ACC112 (cell line): ENCODE data around the gene BCL2A1.
A peak's percentile ranks its signal among the peaks of the same experiment; 100 is the strongest.
"Not testable (repeated sequence)": the region's sequence is repeated elsewhere in the genome, so short reads cannot be mapped to it uniquely, and the experiment has no call there.

ENCODE experiments used
- H2AFZ ChIP-seq: fragments of 200-600 bp; sonication (generic); one replicate; pipeline ENCODE4 v1.6.0; 2017; ENCODE audit warnings: antibody characterized with exemption, low read length; ENCODE audit not compliant: unreplicated experiment
- H3K27ac ChIP-seq: fragments of 200-600 bp; sonication (generic); 2 replicates; pipeline ENCODE4 v1.5.1; 2014; ENCODE audit warnings: low read depth, mild to moderate bottlenecking, antibody characterized with exemption, low read length, moderate library complexity
- H3K27me3 ChIP-seq: fragments of 200-600 bp; sonication (generic); 2 replicates; pipeline ENCODE4 v1.6.1; 2014; ENCODE audit warnings: mild to moderate bottlenecking, antibody characterized with exemption, low read length, moderate library complexity, mixed read lengths; ENCODE audit not compliant: insufficient read depth
- H3K36me3 ChIP-seq: fragments of 200-600 bp; sonication (generic); 2 replicates; pipeline ENCODE4 v1.6.1; 2016; ENCODE audit warnings: mild to moderate bottlenecking, antibody characterized with exemption, low read length, moderate library complexity, mixed read lengths; ENCODE audit not compliant: insufficient read depth
- H3K4me1 ChIP-seq: fragments of 200-600 bp; sonication (generic); one replicate; pipeline ENCODE4 v1.6.1; 2016; ENCODE audit warnings: low read length, mixed read lengths; ENCODE audit not compliant: insufficient read depth, unreplicated experiment, control insufficient read depth
- H3K4me3 ChIP-seq: fragments of 200-600 bp; sonication (generic); 2 replicates; pipeline ENCODE4 v1.5.1; 2014; ENCODE audit warnings: mild to moderate bottlenecking, low read depth, low read length
- H3K79me2 ChIP-seq: fragments of 200-600 bp; sonication (generic); one replicate; pipeline ENCODE4 v1.6.0; 2016; ENCODE audit warnings: low read length; ENCODE audit not compliant: control insufficient read depth, unreplicated experiment, insufficient read depth

The BCL2A1 gene

DNA sequence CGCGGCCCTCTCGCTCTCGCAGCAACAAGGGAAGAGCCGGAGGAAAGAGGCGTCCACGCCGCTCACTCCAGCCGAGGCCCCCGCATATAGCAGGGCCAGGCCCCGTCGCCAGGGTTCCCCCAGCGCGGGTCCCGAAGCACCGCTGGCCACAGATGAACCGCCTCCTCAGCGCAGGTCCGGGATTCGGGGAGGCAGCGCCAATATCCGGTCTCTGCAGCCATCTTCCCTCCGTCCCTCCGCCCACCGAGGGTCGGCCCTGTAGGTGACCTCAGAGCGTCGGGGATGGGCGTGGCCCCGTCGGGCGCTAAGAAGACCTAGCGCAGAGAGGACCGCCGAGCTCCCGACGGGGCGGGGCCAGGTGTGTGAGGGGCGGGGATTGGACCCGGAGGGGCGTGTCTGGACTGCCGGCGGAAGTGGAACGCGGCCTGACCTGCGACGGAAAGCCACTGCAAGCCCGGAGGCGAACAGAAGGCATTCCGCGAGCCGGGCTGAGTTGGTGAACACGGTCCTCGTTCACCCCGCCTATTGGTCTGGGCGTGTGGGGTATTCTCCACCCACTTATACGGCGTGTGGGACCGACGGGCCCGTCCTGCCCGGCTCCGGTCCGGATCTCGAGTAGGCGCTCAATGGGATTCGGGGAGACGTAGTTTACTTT is 47.4 kb downstream of the BCL2A1 start:
- no peaks in the 10 kb centered on the region for H3K27me3 ChIP-seq
- H3K4me1 ChIP-seq, result no peaks in the 10 kb centered on the region
- H3K4me3 ChIP-seq, result peak overlapping the region; percentile 93
- peak overlapping the region; percentile 97 for H2AFZ ChIP-seq
- peak overlapping the region; percentile 83 for H3K27ac ChIP-seq
- peaks cover 27% of the 10 kb centered on the region for H3K36me3 ChIP-seq
- H3K79me2 ChIP-seq, result peaks cover 25% of the 10 kb centered on the region

DNA sequence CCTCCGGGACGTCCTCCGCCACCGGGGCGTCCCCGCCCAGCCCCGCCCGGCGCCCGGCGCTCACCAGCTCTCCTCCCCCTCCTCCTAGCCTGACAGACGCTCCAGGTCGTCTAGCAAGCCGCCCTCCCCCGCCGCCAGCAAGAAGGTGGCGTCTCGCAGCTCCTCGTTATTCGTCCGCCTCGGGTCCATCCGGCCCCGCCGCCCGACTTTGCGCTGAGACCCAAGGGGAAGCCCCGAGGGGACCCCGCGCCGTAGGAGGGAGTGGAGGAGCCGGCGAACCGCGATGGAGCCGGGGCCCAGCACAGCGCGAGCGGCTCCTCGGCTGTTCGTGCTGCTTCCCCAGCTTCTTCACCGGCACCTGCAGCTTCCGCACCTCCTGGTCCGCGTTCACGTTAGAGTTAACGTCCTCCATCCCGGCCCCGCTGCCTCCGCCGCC is 47.9 kb downstream of the BCL2A1 start:
- Histone ChIP-seq H3K79me2 (peaks cover 25% of the 10 kb centered on the region), H3K4me1 (no peaks in the 10 kb centered on the region), H3K4me3 (peak overlapping the region; percentile 93), H3K27me3 (no peaks in the 10 kb centered on the region), H3K36me3 (peaks cover 30% of the 10 kb centered on the region), H2AFZ (peak overlapping the region; percentile 97), H3K27ac (peak overlapping the region; percentile 83)

GRCh38 chr15:79922512-79923078 is 48.4 kb downstream of the BCL2A1 start:
- Histone ChIP-seq H3K79me2 (peaks cover 25% of the 10 kb centered on the region), H3K27ac (peak overlapping the region; percentile 83; the same call in 1 of the 2 replicates), H3K4me3 (peak overlapping the region; percentile 93), H3K4me1 (no peaks in the 10 kb centered on the region), H3K27me3 (no peaks in the 10 kb centered on the region), H2AFZ (peak overlapping the region; percentile 76), H3K36me3 (peaks cover 36% of the 10 kb centered on the region)

DNA sequence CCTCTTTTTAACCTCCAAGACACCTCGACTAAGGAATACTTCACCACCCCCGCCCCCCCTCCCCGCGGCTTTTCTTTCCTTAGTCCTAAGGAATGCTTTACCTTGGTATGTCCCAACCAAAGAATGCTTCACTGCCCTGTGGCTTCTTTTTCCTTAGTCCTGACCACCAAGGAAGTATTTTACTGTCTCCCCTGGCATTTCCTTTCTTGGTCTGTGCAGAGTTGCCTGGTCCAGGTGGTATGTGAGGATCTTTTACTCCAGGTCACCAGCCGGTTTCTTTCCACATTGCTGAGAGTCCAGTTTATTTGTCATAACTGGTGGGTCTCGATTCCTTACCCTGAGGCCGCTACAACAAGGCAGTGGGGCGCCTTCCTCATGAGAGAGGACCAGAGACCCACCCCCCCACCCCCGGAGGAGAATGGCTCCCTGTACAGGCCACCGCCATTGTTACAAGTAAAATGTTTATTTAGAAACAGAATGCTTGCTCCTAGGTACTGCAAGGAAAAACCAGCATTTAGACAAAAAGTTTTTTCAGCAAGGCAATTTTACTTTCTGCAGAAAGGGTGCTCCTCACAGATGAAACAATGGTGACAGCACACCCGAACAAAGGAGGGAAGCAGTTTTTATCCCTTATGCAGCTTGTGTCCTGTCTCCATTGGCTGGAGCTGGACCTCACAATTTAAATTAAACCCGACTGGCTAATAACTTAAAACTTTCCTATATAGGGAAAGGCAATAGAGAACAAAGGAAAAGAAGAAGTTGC is 51.1 kb downstream of the BCL2A1 start:
- no peak overlapping the region for H2AFZ ChIP-seq
- H3K27ac ChIP-seq, result no peak overlapping the region
- no peaks in the 10 kb centered on the region for H3K4me1 ChIP-seq
- H3K79me2 ChIP-seq, result peaks cover 25% of the 10 kb centered on the region
- H3K27me3 ChIP-seq, result no peaks in the 10 kb centered on the region
- peaks cover 50% of the 10 kb centered on the region for H3K36me3 ChIP-seq
- H3K4me3 ChIP-seq, result no peak overlapping the region

DNA sequence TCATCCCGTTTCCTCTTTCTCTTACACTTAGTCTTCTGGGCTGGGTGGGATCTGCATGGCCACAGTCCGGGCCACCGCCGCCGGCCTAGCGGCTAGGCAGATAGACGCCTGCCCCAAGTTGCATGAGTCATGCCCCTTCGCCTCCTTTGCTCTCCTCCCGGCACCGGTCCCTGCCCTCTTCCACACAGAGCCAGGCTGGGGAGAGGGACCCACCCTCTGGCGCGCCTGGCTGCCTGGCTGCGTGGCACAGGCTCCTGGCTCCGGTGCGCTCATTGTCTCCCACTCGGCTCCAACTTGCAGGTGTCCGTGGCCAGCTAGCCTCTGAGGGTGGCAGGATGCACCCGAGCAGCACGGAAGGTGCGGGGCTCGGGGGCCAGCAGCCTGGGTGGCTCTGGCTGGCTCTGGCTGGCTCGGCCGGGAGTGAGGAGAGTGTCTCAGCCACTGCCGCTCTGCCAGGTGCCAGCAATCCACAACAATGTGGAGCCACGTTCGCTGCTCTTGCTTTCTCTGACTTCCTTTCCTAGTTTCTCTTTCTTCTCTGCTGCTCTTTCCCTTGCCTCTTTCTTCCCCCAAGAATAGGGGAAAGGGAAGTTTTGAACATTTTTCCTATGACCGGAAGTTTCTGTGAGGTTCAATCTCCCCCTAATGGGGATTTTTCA is 51.8 kb downstream of the BCL2A1 start:
- no peak overlapping the region for H2AFZ ChIP-seq
- H3K79me2 ChIP-seq, result peaks cover 19% of the 10 kb centered on the region
- H3K4me1 ChIP-seq, result no peaks in the 10 kb centered on the region
- no peak overlapping the region for H3K27ac ChIP-seq
- H3K36me3 ChIP-seq, result peaks cover 57% of the 10 kb centered on the region
- H3K4me3 ChIP-seq, result no peak overlapping the region
- no peaks in the 10 kb centered on the region for H3K27me3 ChIP-seq

- no peak overlapping the region for H2AFZ ChIP-seq
- H3K36me3 ChIP-seq, result peaks cover 64% of the 10 kb centered on the region
- H3K27me3 ChIP-seq, result no peaks in the 10 kb centered on the region
- peaks cover 19% of the 10 kb centered on the region for H3K79me2 ChIP-seq
- no peak overlapping the region for H3K4me3 ChIP-seq
- H3K4me1 ChIP-seq, result no peaks in the 10 kb centered on the region
- no peak overlapping the region for H3K27ac ChIP-seq
Measured at GRCh38 chr15:79918278-79918677, 52.7 kb downstream of the BCL2A1 start.

DNA sequence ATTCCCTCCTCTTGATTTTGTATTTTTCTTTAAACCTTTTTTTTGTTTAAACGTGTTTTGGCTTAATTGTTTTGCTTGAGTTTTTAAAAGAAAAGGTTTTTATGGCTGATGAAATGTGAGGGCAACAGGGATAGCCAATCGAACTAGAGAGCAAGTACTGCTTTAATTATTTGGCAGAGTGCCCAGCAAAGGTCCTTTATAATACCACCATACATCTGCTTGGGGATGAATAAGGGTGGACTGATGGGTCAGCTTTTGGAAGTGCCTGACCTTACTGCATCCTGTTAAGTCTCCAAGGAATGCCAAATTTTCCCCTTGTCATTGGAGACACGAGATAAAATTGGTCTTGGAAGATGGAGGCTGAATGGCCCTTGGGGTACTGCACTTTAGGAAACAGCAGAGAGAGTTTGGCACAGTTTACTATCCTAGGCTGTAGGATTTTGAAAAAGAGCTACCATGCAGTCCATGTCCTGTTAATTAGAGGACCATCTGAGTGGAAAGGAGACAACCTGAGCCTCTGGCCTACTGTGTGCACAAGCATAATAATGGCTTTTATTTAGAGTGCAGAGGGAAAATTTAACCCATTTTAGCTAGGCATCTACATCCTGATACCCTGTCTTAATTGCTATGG is 54.4 kb downstream of the BCL2A1 start:
- Histone ChIP-seq H2AFZ (no peak overlapping the region), H3K4me1 (no peaks in the 10 kb centered on the region), H3K27ac (no peak overlapping the region), H3K4me3 (no peak overlapping the region), H3K79me2 (peaks cover 7% of the 10 kb centered on the region), H3K36me3 (peaks cover 64% of the 10 kb centered on the region), H3K27me3 (no peaks in the 10 kb centered on the region)

DNA sequence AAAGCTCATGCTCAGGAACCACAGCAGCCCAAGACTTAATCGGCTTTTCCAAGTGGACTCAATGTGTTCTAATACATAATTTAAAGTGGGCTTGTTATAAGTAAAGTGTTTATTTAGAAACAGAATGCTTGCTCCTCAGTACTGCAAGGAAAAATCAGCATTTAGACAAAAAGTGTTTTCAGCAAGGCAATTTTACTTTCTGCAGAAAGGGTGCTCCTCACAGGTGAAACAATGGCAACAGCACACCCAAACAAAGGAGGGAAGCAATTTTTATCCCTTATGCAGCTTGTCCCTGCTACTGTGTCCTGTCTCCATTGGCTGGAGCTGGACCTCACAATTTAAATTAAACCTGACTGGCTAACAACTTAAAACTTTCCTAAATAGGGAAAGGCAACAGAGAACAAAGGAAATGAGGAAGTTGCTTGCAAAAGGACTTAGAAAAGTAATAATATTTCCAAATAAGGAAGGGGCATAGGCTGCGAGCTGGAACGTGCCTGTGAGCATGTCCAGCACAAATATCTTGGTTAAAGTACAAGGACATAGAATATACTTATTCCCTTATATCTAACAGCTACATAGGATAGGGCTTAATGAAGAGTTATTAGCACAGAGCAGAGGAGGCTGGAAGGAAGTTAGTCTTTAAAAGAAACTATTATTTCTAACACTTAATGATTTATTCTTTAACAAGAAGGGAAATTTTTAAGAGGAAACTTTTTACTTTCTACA is 55.1 kb downstream of the BCL2A1 start:
- H3K27me3 ChIP-seq, H3K4me3 ChIP-seq, H3K4me1 ChIP-seq, H2AFZ ChIP-seq, H3K27ac ChIP-seq, H3K79me2 ChIP-seq: not testable (repeated sequence)
- peaks cover 60% of the 10 kb centered on the region for H3K36me3 ChIP-seq

DNA sequence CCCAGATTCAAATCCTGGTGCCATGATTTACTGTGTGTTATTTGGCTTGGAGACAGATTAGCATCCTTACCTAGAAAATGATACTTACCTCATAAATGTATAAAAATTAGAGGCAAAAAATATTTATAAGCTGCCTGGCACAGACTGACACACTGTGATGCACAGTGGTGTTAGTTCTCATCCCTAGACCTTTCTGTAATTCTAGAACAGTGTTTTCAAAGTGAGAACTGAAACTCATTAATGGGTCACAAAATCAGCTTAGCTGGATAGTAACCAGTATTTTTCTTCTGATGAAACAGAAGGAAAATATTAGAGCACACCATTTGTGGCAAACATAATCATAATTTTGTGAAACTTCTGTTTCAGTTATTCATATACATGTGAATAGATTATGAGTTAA is 56.3 kb downstream of the BCL2A1 start:
- H3K36me3 ChIP-seq, result peaks cover 51% of the 10 kb centered on the region

More for the DNA sequence above, 56.3 kb downstream of the BCL2A1 start:
- H2AFZ ChIP-seq, result no peak overlapping the region
- H3K4me3 ChIP-seq, result no peak overlapping the region
- H3K4me1 ChIP-seq, result no peaks in the 10 kb centered on the region
- H3K79me2 ChIP-seq, result no peaks in the 10 kb centered on the region
- H3K27ac ChIP-seq, result no peak overlapping the region
- H3K27me3 ChIP-seq, result no peaks in the 10 kb centered on the region
